Stimulated activated CD4-positive, alpha-beta T cell treated with anti-CD3 and anti-CD28 coated beads, Interleukin-1b, Interleukin-23, amount 100 ng/mL, for 1 hour (primary cell): ENCODE measurements around the gene TUBGCP2.

Experiments
- DNase-seq, 2 donors: peaks; one replicate each; pipeline ENCODE4 v3.0.0-alpha.2; 2020; ENCODE audit warnings: low read depth in 2 of 2

Gene TUBGCP2

DNA sequence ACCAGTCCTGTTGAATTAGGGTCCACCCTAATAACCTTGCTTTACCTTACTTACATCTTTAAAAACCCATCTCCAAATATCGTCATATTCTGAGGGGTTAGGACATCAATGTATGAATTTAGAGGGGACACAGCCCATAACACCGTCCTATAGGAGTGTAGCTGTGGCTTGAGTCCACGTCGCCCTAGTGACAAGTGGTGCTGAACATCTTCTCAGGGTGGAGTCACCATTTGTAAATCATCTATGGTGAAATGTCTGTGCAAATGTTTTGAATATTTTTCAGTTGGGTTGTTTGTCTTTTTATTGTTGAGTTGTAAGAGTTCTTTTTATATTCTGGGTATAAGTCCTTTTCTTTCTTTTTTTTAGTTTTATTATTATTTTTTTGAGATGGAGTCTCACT, 33.3 kb upstream of the TUBGCP2 start:
- DNase-seq: no peak

- no peak for DNase-seq
Observed at GRCh38 chr10:133339708-133340380, 31.2 kb upstream of the TUBGCP2 start.

DNA sequence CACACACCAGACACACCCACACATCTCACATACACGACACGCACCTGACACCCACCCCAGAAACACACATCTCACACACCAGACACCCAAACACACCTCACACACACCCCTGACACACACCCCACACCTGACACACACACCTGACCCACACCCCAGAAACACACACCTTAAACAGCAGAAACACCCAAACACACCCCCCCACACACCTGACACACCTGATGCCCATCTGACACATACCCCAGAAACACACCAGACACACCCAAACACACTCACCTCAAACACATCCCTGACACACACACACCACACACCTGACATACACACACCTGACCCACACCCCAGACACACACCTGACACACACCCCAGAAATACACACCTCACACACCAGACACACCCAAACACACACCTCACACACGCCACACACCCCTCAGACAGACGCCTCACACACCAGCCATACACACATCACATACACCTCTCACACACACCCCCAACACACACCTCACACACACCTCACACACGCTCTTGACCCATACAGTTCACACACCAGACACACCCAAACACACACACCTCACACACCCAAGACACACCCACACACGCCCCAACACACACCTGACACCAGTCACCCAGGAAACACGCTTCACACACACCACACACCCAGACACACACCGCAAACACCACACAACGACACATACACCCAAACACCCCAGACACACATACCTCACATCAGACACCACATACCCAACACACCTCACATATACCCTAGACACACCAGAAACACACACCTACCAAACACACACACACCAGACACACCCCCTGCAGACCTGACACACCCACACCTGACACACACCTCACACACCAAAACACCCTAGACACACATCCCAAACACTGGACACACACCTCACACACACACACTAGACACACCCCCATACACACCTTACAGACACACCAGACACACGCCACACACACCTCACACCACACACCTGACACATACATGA, 29.7 kb upstream of the TUBGCP2 start:
- DNase-seq: no peak

DNA sequence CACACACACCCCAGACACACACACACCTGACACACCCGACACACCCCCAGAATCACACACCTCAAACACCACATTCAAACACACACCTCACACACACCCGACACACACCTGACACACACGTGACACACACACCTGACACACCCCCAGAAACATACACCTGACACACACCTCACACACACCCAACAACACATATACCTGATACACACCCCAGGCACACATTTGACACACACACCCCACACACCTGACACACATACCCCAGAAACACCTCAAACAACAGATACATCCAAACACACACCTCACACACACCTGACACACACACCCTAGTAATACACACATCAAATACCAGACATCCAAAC, 28.7 kb upstream of the TUBGCP2 start:
- DNase-seq: no peak

DNA sequence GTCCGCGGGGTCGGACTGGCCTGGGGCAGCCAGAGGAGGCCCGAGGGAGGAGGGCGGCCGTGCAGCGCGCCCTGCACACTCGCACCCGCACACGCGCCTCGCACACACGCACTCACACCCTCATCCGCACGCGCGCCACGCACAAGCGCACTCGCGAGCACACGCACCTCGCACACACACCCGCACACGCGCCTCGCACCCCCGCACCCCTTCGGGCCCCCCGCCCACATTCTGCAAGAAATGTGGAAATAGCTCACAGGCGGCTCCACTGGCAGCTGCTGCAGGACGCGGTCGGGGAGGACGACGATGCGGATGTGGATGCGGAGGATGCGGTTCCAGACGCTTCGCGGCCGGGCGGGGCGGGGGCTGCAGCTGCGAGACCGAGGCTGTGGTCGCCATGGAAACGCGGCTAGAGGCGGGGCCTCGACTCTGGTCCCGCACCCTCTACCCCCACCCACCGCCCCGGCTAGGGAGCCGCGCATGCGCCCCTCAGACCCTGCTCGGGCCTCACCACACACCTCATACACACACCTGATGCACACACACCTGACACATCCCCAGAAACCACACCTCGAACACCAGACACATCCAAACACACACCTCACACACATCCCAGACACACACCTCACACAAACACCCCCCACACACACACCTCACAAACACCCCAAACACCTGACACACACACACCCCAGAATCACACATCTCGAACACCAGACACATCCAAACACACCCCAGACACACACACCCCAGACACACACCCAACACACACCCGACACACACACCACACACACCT, 28.1 kb upstream of the TUBGCP2 start, which contains the start of gene CALY:
Gene CALY (minus strand): TSS at position 320 of the 793 bp plus-strand sequence. CDS start 7,907 bp downstream, outside the sequence.
- DNase-seq: peak in 1 of 2 donors; percentile 67

DNA sequence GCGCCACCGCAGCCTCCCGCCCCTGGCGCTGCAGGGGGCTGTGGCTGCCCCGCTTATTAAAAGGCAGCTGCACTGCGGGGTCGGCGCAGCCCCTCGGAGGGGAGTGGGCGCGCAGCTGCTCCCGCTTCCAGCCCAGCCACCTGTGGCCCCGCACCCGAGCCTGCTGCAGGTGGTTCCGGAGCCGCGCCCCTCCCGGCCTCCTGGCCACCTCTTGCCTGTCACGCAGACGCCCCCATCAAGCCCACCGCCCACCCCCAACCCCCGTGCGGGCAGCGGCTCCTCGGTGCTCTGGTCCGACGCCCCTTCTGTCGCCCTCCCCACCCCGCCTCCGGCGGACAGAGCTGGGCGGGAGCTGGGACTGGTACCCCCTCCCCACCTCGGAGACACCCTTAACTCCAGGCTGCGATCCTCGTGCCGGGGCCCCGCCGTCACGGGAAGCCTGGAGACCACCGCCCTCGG, 27.5 kb upstream of the TUBGCP2 start:
- DNase-seq: no peak

- DNase-seq: peak; percentile 53 to 54
Observed at GRCh38 chr10:133335246-133336117, 26.8 kb upstream of the TUBGCP2 start.

DNA sequence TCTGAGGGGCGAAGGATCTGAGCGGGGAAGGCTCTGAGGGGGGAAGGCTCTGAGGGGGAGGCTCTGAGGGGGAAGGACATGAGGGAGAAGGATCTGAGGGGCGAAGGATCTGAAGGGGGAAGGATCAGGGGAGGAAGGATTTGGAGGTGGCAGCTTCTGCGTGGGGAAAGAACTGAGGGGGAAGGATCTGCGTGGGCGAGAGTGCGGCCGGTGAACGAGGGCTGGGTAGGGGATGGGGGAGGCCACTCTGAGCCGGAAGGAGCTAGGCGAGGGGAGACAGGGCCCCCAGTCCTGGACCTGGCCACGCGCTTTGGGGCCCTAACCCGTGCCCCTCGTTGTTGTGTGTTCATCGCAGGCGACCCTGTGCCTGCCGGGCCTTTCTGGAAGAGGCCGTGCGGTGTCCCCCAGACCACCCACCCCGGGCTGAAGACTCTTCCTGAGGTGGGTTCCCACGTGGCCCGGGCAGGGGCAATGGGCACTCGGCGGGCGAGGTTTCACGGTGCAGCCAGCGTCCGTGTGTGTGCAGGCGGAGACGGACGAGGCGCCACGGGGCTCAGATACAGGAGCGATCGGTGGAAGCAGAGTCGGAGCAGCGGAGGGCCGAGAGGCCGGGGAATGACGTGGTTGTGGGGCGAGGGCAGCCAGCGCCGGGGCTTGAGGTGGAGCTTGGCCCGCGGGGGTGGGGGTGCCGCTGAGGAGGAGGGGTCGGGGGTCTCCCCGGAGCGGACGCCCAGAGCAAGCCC, 26.0 kb upstream of the TUBGCP2 start:
- DNase-seq: no peak

- no peak for DNase-seq
Observed at GRCh38 chr10:133332936-133333699, 24.4 kb upstream of the TUBGCP2 start.

GRCh38 chr10:133329491-133330202, 21.0 kb upstream of the TUBGCP2 start:
- DNase-seq: peak; percentile 67 to 87

GRCh38 chr10:133328358-133329343, 20.0 kb upstream of the TUBGCP2 start:
- DNase-seq: no peak

DNA sequence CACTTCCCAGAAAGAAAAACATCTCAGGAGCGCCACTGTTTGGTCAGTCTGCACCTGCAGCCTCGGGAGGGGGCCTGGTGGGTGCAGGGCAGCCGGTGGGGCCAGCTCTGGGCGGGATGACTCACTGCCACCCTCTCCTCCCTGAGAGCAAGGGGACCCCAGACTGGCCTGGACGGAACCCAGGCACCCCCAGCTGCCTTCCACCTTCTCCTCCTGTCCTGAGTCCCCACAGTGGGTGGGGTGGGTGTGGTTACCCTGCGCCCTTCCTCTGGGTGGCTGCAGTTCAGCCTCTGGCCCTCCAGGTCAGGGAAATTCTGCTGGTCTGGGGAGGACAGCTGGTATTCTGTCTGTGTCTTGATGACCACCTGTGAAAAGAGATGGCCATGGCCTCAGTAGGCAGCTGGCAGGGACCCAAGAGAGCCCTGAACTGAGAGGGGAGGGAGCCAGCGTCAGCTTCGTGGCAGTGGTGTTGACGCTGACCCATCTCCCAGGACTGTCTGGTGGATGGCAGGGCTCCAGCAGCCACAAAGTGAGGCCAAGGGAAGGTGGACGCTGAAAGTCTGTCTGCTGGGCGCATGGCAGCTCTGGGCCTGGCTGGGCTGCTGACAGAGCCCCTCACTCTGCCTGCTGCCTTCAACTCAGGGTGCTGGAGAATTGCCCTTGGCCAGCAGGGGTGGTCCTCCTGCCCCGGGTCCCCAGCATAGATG, 19.1 kb upstream of the TUBGCP2 start:
- DNase-seq: no peak

DNA sequence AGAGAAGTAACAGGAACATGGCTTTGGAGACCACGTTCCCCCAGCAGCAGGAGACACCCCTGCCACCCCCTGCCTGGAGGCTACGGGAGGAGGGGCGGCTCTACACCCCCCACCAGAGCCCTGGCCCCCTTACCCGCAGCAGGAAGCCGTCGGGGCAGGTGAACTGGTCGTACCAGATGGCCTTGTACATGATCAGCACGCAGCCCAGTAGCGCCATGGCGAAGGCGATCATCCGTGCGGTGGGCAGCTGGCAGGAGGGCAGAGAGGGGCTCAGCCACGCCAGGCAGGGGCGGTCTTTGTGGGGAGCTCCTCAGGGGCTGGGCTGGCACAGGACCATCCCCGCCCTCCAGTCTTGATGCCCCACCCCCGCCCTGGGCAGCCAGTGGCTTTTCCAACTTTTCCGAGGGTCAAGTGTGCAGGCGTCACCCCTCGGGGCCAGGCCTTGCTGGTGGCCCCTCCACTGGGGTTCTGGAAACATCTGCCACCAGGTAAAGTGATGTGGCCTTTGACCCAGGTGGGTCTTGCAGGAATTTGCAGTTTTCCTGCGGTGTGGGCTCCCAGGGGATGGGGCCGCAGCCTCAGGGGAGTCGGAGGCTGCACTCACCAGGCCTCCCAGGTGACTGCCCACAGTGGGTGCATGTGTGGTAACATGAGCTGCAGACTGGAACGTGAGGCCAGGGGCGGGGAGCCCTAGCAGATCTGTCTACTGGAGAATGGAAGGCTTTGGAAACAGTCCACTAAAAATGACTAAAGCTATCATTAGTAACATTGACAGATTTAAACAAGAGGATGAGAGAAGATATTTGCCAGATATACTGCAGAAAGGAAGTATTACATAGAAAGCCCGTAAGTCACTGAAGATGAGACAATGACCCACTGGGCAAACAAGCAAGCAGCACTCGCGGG, 18.3 kb upstream of the TUBGCP2 start:
- no peak for DNase-seq

DNA sequence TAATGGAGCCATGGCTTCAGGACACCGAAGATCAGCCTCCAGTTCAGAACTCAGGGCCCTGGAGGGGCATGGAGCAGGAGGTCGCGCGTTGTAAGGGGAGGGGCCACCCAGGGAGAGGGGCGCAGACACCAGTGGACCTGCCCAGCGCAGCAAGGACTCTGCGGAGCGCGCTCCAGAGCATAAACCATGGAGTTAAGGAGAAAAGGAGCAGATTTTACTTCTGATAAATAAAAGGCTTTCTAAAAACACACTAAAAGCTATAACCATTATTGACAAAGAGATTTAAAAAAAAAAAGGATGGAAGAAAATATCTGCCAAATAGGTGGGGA, 17.5 kb upstream of the TUBGCP2 start:
- DNase-seq: no peak

DNA sequence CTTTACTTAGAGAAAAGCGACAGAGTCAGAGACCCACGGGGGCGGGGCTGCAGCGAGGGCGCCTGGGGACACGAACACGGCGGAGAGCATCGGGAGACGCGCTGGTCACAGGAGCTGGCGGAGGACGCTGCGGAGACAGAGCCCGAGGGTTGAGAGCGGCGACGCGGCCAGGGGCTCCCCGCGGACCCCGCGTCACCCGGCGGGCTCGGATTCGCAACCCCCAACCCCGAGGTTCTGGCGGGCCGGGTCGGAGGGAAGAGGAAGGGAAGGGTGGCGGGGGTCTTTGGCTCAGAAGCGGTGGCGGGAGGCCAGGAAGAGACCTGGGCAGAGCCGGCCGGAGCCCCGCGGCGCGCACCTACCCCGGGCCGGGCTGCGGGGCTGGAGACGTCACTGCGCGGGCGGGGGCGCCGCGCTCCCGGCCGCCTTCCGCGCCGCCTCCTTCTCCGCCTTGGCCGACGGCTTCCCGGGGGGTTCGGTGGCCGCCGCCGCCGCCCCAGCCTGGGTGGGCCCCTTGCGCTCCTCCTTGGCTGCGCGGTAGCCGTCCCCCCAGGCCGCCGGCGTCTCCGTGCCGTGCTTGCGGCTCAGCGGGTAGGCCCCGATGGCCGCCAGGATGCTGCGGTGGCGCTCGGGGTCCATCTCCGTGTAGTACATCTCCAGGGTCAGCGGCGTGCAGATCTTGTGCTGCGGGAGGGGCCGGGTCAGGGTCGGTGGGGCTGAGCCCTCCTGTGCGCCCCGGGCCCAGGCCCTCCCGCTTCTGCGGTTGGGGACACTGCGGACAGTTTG, 17.0 kb upstream of the TUBGCP2 start:
- no peak for DNase-seq
